Renal cortex interstitium (tissue), 15 donors: ENCODE results near the gene C9orf43. TPM values are rescaled to one million over a fixed set of nuclear protein-coding genes. Genes with fewer than 3 reads are reported as not detected.
"Not testable (repeated sequence)": the region's sequence is repeated elsewhere in the genome, so short reads cannot be mapped to it uniquely, and the experiment has no call there.

ENCODE experiments used
- DNase-seq, 11 donors: peaks; one replicate each; pipeline ENCODE4 v3.0.0-alpha.2; 2013; ENCODE audit warnings: low read depth in 9 of 11, low spot score in 4 of 11; ENCODE audit errors: extremely low read depth in 1 of 11
- long read RNA-seq, 16 experiments: transcript quantifications; one replicate each; lab custom pipeline, GENCODE V29; 2026
- polyA plus RNA-seq, 3 donors: library from polyadenylated mRNA; unstranded; fragments of 120-200 nt; gene quantifications; one replicate each; pipeline ENCODE4 v1.2.1, GENCODE V29; 2013; ENCODE audit not compliant: insufficient read length in 3 of 3

Gene C9orf43, protein sequence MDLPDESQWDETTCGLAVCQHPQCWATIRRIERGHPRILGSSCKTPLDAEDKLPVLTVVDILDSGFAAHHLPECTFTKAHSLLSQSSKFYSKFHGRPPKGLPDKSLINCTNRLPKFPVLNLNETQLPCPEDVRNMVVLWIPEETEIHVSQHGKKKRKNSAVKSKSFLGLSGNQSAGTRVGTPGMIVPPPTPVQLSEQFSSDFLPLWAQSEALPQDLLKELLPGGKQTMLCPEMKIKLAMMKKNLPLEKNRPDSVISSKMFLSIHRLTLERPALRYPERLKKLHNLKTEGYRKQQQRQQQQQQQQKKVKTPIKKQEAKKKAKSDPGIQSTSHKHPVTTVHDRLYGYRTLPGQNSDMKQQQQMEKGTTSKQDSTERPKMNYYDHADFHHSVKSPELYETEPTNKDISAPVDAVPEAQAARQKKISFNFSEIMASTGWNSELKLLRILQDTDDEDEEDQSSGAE
- 1 to 10 TPM in 1 of 3 donors, under 1 TPM in 2; 0.73 to 1.1 (median 0.82) TPM for polyA plus RNA-seq
- long read RNA-seq, donor 1, partial matches to known transcripts = 46 of 46 reads
- long read RNA-seq, donor 1, other reads (novel, unspliced or antisense) = 0 of 46 reads
- long read RNA-seq, donor 2 = 0 reads
- long read RNA-seq, donor 3 = 0 reads
- long read RNA-seq, donor 4 = 0 reads
- long read RNA-seq, donor 5 = 0 reads
- long read RNA-seq, donor 6, partial matches to known transcripts = 5 of 41 reads
- long read RNA-seq, donor 6, other reads (novel, unspliced or antisense) = 36 of 41 reads
- long read RNA-seq, donor 7 = 0 reads
- long read RNA-seq, donor 8 = 0 reads
- long read RNA-seq, donor 9 = 0 reads
- long read RNA-seq, donor 10 = 0 reads
- long read RNA-seq, donor 11 = 0 reads
- long read RNA-seq, donor 12 = 0 reads
- long read RNA-seq, donor 13 = 0 reads
- long read RNA-seq, donor 14, partial matches to known transcripts = 0 of 1 reads
- long read RNA-seq, donor 14, other reads (novel, unspliced or antisense) = 0 of 1 reads
- long read RNA-seq, donor 15 = 0 reads
- long read RNA-seq, donor 16 = 0 reads

DNA sequence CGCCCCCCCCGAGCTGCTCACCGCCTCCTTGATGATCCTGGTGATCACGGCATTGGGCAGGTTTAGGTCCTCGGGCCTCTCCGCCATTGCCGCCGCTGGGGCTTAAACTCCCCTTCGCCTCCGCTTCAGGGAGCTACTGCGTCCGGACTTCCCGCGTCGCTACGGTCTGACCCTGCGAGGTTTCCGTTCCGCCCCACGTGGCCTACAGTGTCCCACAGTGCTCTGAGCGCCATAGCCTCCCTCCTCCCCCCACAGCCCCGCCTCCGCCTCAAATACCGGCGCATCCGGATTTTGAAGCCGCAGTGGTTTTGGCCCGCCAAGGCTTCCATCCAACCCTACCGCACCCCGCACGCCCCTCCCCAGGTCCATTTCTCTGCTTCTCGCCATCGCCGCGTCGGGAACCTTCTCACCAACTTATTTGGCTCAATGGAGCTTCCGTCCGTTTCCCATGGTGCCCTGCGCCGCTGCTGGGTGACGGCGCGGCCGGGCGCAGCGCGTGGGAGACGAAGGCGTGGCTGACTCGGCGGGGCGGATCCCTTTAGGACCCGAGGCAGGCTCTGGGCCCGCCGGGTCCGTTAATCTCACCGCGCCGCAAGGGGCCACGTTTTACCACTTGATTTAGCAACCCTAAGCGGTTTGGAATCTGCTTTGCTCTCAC is at the start of gene C9orf43, which contains the start of gene POLE3:
TSS of gene C9orf43 (plus strand) at position 541 of the 658 bp plus-strand sequence. CDS start 2,747 bp downstream, outside the sequence.
TSS of gene POLE3 (minus strand) at position 469 of the 658 bp plus-strand sequence. CDS start at position 87, 382 bp downstream.
- peak; percentile 86 to 98 (median 95) for DNase-seq

DNA sequence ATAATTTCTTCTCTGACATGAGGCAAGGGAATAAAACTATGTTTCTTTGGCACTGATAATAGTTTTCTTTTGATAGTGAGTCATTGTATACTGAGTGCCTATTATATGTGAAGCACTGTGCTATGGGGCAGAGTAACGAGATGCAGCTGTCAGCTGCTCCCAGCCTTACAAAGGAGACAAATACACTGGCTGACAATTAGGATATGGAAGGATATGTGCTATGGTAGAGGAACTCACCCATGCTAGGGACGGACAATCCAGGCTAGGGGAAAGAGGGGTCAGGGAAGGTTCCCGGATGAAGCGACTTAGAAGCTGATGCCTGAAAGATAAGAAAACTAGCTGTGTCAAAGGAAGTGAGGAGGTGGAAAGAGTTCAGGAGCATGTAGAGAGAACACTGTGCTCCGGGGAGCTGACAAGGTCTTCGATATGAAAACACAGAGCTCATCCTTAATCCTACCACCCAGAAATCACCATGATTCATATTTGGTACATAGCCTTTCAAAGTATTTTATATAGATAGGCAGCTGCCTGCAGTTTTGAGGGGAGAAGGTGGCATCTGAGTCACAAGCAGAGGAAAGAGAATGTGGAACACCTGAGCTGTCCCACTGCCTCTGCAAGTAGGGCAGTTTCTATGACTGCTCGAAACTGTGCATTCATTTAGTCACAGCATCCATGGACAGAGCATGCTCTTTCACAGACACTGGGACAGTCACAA is 49.1 kb upstream of the C9orf43 start:
- no peak for DNase-seq

DNA sequence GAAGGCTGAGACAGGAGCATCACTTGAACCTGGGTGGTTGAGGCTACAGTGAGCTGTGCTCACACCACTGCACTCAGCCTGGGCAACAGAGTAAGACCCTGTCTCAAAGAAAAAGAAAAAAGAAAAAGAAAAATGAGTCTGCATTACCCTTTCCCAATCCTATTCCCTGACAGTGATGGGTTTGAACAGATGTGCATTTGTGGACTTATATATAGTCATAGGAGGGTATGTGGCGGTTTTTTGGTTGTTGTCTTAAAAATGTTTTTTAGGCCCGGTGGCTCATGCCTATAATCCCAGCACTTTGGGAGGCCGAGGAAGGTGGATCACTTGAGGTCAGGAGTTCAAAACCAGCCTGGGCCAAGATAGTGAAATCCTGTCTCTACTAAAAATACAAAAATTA is 47.2 kb upstream of the C9orf43 start:
- no peak for DNase-seq

DNA sequence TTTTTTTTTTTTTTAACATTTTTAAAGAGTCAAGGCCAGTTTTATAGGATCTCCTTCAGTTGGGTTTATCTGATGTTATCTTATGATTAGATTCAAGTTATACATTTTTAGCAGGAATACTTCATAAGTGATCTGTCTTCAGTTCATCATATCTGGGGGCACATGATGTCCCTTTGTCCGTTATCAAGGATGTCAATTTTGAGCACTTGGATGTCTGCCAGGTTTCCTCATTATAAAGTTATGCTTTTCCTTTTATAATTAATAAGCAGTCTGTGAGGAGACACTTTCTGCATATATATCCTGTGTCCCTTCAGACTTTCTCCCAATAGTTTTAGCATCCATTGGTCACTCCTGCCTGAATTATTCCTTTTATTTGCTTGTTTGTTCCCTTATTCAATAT is 45.6 kb upstream of the C9orf43 start:
- DNase-seq = no peak

DNA sequence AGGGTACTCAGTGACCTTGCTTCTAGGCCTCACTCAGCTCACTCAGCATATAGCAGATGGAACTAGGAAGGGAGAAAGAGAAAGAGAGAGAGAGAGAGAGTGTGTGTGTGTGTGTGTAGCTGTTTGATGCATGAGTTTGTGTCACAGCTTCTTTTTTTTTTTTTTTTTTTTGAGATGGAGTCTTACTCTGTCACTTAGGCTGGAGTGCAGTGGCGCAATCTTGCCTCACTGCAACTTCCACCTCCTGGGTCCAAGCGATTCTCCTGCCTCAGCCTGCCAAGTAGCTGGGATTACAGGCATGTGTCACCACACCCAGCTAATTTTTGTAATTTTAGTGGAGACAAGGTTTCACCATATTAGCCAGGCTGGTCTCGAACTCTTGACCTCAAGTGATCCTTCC is 44.9 kb upstream of the C9orf43 start:
- not testable (repeated sequence) for DNase-seq

DNA sequence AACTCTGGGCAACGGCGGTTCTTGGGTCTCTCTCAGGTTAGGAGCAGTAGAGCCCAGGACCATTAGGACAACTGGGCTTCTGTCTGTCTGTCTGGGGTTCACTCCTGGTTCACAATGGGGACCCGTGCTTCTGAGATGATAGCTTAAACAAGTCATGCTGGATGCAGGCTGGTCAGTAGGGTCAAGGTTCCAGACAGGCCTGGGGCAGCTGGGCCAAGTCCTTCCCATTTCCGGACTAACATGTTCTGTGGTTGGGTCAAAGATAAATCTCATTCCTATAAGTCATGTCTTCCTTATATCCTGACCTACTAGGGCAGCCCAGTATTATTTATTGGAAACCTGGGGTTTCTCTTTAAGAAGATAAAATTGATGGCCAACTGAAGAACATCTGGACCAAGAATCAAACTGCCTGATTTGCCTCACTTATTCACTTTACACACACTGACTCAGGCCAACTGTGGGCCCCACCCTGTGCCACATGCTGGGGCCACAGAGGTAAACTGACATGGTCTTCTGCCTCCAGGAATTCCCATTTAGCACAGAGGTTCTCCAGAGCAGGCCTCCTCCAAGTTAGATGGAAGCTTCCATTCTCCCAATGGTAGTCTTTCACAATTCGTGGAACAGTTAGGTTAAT is 42.1 kb upstream of the C9orf43 start:
- DNase-seq = no peak

DNA sequence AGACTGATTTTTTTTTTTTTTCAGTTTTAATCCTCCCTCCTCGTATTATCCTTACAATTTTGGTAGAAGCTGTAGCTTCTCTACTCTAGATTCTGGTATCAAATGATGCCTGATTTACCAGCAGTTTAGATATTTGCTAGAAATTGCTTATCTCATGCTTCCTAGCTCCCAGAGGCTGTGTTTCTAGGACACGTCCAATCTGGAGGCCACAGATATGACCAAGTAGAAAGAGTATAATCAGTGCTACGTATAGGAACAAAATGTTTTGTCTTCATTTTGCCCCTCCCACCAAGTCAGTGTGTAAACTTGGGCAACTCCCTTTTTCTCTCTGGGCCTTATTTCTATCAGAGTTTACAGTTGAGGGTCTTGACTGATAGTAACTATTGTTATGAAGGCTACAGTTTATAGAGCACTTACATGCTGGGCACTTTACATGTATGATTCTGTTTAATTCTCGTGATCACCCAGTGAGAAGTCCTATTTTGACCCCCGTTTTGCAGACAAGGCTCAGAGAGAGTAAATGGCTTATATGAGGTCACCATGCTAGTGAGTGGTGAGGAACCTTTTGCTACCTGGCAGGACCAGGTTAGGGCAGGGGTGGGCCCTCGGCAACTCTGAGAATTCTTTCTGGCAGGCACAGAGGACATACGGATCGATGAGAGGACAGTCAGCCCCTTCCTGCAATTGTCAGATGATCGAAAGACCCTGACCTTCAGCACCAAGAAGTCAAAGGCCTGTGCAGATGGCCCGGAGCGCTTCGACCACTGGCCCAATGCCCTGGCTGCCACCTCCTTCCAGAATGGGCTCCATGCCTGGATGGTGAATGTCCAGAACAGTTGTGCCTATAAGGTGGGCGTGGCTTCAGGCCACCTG is 41.3 kb upstream of the C9orf43 start:
- DNase-seq = no peak

DNA sequence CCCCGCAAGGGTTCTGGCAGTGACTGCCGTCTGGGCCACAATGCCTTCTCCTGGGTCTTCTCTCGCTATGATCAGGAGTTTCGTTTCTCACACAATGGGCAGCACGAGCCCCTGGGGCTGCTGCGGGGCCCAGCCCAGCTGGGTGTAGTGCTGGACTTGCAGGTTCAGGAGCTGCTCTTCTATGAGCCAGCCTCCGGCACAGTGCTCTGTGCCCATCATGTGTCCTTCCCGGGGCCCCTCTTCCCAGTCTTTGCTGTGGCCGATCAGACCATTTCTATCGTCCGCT is 40.7 kb upstream of the C9orf43 start:
- no peak for DNase-seq

DNA sequence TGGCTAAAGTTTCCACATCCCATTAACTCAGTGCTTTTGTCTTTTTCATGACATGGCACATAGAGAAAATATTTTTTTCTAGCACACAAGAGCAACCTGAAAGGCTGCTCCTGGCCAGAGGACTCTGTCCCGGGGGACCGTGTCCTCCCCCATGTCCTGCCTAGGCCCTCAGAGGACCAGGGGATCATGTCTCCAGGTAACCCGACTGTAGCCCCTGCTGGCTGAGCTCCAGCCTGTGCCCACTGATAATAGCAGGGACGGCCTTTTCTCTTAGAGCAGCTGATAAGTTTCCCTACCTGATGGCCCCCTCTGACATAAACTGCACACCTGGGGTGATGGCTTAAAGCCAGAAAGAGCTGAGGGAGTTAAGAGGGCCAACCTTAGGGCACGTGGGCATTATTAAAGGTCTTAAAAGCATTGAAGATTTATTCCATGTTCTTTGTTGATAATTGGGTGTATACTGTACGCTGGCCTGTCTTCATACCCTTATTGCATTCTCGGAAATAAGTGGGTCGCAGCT is 39.7 kb upstream of the C9orf43 start:
- DNase-seq = no peak

DNA sequence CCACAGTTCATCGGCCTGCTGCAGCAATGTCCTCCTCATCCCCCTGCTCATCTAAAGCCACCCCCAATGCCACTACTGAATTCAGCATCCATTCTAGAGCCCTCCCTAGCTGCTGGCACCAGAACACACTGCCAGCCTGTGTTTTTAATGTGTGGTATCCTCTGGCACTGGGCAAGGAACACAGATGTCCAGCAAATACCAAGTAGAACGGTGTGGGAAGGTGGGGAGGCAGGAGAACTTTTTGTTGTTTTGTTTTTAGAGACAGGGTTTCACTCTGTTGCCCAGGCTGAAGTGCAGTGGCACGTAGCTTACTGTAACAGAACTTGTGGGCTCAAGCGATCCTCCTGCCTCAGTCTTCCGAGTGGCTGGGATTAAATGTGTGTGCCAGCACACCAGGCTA is 38.5 kb upstream of the C9orf43 start:
- DNase-seq = no peak

DNA sequence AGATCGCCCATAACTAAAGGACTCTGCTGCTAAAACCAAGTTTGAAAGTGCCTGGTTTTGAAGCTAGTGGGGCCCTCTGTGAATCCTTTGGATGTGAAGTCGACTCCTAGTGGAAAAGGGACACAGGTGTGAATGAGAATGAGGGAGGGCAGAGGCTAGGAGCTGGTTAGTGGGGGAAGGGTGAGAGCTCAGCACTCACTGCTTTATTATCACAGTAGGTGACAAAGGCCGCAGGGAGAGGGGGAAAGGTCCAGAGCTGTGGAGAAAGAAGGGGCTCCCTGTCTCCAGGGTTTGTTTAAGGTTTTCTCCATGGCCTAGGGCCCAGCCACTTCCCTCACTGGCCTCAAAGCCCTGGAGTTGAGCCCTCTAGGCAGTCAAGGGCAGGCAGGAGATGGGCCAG is 37.3 kb upstream of the C9orf43 start:
- no peak for DNase-seq

DNA sequence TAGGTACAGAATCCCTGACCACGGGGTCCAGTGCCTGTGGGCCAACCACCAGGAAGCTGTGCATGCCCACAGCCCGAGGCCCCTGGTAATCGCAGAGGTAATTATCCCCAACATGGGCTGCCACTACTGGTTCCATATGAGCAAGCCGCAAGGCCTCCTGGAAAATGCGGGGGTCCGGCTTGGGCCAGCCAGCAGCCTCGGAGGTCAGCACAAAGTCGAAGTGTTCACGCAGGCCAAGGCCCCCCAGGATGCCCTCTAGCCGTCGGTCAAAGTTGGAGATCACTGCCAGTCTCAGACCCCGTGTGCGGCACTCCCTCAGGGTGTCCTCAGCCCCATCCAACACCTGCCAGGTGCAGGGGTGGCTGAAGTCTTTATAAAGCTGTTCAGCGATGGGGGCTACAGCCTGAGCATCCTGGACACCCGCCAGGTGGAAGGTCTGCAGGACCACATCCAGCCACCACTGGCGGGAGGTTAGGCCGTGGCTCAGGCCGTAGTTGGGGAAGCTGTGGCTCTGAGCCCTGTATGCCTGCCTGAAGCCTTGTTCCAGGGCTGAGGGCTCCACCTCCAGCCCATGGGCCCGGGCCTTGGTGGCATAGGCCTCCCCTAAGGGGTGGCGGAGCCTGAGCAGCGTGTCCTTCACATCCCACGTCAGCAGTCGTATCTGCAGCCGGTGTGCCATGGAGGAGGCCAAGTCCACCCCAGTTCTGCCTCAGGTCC is 36.7 kb upstream of the C9orf43 start:
- no peak for DNase-seq

DNA sequence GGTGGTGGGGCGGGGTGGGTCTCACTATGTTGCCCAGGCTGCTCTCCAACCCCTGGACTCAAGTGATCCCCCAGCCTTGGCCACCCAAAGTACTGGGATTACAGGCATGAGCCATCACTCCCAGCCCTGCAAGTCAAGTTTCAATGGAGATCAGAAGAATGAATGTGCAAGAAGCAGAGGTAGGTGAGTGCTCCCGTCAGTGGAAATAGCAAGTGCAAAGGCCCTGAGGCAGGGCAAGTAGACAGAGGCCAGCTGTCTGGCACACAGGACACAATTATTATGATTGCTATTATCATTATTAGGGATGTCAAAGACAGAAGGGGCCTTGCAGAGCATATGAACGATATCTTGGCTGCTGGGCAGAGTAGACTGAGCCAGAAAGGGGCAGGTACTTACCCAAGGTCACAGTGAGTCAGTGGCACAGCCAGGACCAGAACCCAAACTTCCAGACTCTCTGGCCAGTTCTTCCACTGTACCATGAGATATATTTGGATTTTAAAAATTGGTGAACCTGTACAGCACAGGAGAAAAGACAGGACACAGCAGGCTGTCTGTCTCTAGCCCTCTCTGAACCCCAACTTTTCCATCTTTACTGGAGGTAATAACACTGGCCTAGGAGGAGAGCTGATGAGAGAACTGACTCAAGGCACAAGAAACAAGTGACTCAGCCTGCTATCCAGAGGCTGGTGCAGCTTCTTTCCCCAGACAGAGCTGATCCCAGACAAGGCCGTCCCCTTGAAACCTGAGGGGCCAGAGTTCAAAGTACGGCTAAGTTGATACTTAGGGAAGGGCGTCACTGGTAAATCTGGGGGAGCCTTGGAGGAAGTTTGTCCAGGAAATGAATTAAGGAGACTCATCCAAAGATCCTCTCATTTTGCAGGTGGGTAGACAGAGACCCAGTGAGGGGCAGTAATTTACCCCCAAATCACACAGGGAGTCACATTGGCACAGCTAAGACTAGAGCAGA is 35.2 kb upstream of the C9orf43 start:
- DNase-seq = no peak

DNA sequence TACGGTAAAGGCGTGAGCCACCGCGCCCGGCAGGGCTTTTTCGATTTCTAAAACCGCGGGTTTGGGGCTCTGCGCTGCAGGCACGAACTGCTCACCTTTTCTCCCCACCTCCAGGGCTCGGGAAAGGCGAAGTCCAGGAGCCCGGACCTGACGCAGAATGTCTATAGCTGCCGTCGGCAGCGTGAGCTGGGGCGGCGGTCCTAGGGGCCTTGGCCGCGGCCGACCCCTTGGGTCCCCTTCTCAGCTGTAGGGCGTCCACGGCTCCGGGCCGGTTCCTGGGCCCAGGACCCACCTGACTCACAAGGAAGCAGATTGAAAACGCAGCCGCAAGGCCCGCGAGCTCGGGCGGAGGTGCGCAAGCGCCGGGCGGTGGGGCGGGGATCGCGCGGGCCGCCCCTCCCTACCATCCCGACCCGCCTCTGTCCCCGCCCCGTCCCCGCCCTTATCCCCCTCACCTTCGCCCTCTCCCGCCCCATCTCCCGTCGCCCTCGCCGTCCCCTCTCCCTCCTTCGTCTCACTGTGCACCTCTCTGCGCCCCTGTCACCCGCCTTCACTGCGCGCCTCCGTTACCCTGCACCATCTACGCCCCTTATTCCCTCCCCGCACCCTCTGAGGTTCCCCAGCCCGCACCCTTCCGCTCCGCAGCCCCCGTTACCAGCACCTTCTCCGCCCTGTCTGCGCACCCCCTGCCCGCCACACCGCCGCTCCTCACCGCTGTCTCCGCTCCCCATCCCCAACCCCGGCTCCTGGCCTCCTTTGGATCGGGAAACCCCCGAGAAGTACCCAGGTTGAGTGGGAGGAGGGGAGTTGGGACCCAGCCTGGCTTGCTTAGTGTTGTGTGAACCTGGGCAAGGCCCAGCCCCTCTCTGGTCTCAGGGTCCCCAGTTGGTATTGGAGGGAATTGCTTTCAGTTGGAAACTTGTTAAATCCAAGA is 33.6 kb upstream of the C9orf43 start, which contains the start of gene HDHD3:
TSS of gene HDHD3 (minus strand) at position 353 of the 934 bp plus-strand sequence. CDS start 2,632 bp downstream, outside the sequence.
- peak in 10 of 11 donors; percentile 50 to 76 (median 64) for DNase-seq
